Peyer's patch (tissue), 4 donors: Measurements from ENCODE around the gene IRF2.

Source experiments
- POLR2A ChIP-seq, 2 donors: fragments of 450-650 bp; IDR thresholded peaks; one replicate each; pipeline ENCODE4 v1.5.1; 2017; ENCODE audit warnings: antibody characterized with exemption in 2 of 2, mild to moderate bottlenecking in 2 of 2, moderate library complexity in 2 of 2
- TF ChIP-seq, protein P1 (sequence below), 6 experiments: fragments of 450-650 bp in 4 of 6; fragments of 200-600 bp in 2 of 6; sonication (generic) in 1 of 6; IDR thresholded peaks; one replicate each; pipeline ENCODE4 v1.5.1; 2017 to 2019; ENCODE audit warnings: antibody characterized with exemption in 6 of 6, mild to moderate bottlenecking in 3 of 6, moderate library complexity in 1 of 6

DNA sequence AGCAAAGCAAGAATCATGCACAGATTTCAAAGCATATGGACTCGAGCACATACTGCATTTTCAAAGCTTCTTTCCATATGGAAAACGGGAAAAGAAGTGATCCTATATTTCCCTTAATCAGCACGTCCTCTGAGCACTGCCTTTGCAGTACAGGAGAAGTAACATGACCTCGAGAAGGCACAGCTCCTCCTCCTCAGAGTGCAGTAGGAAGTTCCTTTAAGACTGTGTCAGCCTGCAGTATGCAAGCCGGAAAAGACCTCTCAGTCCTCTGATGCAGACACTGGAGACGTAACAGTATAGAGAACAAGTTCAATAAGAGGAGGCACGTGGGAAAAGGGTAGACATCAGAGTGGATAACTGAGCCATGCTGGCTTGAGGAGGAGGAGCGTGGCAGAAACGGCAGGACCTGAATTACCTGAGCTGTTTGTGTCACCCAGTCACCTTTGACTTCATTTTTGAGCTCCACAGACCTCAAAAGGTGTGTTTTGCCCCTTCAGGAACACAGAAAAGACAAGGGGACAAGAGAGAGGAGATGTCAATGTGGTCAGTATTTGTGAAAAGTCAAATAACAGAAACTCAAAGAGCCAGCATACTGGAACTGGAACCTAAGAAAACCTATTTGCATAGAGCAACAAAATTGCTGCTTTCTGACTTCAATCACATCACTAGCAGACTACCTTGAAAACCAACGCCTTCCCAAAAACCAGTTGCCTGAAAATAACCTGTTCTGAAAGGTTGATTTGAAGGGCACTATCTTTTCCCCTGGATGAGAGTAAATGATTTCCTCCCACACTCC is 20.8 kb downstream of the IRF2 start:
- TF ChIP-seq, protein P1, sequence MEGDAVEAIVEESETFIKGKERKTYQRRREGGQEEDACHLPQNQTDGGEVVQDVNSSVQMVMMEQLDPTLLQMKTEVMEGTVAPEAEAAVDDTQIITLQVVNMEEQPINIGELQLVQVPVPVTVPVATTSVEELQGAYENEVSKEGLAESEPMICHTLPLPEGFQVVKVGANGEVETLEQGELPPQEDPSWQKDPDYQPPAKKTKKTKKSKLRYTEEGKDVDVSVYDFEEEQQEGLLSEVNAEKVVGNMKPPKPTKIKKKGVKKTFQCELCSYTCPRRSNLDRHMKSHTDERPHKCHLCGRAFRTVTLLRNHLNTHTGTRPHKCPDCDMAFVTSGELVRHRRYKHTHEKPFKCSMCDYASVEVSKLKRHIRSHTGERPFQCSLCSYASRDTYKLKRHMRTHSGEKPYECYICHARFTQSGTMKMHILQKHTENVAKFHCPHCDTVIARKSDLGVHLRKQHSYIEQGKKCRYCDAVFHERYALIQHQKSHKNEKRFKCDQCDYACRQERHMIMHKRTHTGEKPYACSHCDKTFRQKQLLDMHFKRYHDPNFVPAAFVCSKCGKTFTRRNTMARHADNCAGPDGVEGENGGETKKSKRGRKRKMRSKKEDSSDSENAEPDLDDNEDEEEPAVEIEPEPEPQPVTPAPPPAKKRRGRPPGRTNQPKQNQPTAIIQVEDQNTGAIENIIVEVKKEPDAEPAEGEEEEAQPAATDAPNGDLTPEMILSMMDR (IDR thresholded peaks at IDR 0.05): no peak
- no peak for TF ChIP-seq POLR2A (IDR thresholded peaks at IDR 0.05)
